Myocyte (in vitro differentiated cells): ENCODE data around the gene NACC2. TPM values are rescaled to one million over a fixed set of nuclear protein-coding genes. Genes with fewer than 3 reads are reported as not detected.
"Not testable (repeated sequence)": the region's sequence is repeated elsewhere in the genome, so short reads cannot be mapped to it uniquely, and the experiment has no call there.

Experiments used
- DNase-seq: peaks from one replicate; pipeline ENCODE4 v3.0.0-alpha.2; 2012; ENCODE audit warnings: low read depth
- total RNA-seq: library from RNA; depleted of rRNA; stranded (reverse); fragments of >200 nt; gene quantifications from 2 replicates; pipeline ENCODE4 v1.2.3, GENCODE V29; 2014

Gene NACC2
- total RNA-seq, 1 donor from 2014 or later: 22.8 TPM

- no peak for DNase-seq
Observed at GRCh38 chr9:136082496-136083361, 12.4 kb downstream of the NACC2 start.

DNA sequence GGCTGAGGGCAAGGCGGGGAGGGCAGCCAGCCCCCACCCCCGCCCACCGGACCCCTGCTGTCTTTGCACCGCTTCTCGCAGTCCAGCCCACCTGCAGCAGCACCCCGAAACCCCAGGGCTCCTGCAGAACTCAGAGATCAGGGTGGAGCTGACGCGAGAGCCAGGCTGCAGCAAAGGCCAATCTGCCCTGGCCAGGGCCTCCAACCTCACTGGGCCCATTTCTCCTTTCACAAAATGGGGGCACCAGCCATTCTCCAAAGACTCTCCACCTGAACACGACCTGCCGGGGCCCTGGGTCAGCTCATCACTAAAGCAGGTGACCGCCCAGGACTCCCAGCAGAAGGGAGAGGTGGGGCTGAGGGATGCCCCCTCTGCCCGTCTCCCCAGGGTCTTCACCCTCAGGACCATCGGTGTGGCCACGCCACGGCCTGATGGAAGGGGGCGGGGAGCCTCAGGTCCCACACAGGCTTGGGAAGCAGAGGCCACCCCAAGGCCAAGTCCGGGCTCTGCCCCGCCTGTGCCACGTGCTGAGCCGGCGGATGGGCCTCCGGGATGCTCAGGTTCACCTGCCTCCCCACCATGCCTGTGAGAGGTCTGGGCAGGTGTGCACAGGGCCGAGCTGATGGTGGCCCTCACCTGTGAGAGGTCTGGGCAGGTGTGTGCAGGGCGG, 13.1 kb downstream of the NACC2 start:
- no peak for DNase-seq

DNA sequence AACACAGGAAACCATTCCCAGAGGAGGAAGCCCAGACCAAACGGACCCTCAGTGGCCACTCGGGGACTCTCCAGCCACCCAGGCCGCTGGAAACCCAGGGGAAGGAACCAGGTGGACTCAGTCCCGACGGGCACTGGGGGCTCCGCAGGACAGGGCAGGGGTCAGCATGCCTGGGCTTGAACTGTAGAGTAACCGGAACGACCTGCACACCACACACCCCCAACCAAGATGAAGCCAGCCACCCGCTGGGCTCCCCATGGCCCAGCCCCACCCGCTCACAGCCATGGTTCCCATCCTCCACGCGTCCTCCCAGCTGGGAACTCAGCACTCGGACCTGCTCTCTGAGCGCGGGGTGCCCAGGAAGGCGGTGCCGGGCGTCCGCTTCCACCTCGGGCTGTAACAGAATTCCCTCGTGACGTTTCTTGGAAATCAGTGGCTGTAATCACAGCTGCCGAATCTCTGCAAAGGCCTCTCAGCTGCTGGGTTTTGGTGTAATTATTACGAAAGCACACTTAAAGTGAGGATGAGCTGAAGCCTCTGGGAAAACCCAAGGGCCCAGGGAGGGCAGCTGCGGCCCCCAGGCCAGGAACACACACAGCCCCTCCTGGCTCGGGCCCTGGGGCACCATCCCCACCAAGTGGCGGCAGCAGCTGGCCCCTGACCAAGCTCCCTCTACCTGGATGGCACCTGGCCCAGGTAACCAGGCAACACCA, 13.8 kb downstream of the NACC2 start:
- no peak for DNase-seq

GRCh38 chr9:136080716-136081112, 14.4 kb downstream of the NACC2 start:
- no peak for DNase-seq

DNA sequence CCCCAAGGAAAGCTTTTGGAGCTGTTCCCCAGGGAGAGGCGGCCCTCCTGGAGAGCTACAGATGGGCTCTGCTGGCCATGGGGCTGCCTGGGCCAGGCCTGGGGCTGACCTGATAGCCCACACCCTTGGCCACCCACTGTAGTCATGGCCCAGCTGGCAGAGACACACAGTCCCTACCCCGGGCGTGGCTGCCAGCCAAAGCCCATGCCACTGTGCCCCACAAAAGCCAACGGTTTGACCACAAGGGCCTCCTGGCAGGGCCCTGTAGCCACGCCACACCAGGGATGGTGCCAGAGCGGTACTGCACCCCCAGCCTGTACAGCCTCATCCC, 15.2 kb downstream of the NACC2 start:
- DNase-seq: peak; percentile 89

DNA sequence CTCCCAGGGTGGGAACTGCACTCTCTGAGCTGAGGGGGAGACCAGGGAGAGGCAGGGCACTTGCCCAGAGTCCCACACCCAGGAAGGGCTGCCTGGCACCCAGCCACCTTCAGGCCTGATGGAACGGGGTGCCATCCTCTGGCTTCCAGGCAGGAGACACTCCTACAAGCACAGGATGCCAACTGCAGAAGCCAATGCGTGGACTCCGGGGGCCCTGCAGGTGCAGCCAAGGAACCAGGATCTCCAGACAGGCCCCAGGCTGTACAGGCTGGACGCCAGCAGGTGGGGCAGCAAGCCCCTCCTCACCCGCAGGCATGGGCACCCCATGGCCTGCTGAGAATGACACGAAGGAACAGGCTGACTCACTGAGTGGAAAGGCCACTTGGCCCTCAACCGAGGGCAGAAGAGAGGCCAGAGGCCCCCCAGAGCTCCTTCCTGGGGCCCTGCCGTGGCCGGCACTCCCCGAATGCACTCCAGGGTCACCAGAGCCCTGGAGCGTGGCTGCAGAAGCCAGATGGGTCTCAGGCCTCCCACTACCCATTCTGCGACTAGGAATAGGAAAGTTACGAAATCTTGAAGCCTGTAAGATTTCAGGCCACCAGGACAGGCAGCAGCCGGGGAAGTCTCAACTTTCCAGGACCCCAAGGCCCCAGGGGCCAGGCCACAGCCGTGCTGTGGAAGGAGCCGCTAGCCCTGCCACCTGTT, 15.7 kb downstream of the NACC2 start:
- peak; percentile 16 for DNase-seq

DNA sequence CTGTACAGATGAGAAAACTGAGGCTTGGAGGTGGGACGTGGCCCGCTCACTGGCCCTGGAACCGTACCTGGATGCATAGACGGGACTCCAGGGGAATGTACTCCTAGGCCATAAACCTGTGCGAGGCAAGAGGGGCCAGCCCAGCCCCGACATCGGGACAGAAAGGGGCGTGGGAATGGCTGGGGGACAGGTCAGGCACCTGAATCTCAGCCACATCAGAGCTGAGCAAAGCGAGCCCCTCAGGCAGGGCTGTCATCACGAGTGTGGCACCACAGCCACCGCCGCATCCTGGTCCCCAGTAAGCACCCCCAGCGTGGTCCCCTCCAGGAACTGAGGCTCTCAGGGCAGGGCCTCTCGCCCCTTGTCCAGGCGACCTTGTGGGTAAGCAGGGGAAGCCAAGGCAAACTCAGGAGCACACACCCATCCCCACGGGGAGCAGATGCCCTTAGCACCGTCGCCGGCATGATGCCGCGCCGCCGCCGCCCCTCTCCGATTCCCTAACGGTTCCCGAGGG, 16.5 kb downstream of the NACC2 start:
- DNase-seq: no peak

- DNase-seq: no peak
Observed at GRCh38 chr9:136078024-136078423, 17.1 kb downstream of the NACC2 start.

DNA sequence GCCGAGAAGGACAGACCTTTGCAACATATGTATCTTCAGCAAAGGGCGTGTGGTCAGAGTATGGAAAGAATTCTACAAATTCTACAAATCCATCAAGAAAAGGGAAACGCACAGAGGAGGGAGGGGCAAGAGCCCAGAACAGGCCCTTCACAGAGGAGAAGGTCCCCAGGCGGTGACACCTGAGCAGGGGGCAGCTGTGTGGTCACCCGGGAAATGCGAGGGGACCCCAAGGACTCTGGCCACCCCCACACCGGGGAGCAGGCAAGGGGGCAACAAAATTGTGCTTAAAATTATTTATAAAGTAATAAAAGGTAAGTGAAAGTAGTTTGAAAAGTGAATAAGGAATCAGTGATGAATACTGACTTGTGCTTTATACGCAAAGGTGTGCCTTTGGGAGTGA, 17.6 kb downstream of the NACC2 start:
- no peak for DNase-seq

- no peak for DNase-seq
Observed at GRCh38 chr9:136075881-136076678, 19.0 kb downstream of the NACC2 start.

- no peak for DNase-seq
Observed at GRCh38 chr9:136075134-136075841, 19.8 kb downstream of the NACC2 start.

DNA sequence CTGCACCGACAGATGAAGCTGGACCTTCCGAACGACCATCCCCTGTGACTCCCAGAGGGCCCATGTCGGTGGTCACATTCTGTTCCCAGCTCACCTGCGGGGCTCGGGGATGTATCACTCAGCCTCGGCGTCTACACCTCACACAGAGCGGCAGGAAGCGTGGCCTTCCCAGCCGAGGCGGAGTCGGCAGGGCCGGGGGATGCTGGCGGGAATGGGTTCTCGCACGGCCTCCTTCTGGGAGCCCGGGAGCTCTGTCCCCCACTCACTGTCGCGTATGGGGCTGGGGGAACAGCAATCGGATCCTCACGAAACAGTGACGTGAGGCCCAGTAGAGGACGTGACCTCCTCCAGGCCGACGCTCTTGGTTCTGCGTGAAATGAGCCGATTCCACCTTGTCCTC, 20.4 kb downstream of the NACC2 start:
- DNase-seq: no peak

DNA sequence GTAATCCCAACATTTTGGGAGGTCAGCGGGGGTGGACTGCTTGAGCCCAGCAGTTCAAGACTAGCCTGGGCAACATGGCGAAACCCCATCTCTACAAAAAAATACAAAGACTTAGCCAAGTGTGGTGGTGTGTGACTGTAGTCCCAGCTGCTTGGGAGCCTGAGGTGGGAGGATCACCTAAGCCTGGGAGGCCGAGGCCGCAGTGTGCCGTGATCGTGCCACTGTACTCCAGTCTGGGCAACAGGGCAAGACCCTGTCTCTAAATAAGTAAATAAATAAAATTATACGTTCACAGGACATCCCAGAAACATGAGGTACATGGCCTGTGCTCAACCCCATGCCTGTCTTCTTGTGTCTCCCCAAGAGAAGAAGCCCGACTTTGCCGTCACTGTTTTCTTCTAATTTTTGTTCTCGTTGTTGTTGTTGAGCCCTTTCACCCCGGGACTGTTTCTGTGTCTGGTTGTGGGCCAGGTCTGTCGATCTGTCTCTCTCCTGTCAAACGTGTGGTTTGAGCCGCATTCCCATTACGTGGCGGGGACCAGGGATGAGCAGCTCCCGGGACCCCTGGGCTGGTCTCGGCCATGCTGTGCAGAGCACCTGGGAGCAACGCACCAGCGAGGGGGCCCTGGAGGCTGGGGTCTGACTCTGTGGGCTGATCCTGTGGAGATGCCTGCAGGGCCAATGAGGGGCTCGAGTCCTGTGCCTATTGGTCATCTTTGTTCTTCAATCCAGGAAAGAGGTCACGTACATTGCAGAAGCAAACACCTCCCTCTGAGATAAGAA, 32.2 kb downstream of the NACC2 start:
- no peak for DNase-seq

GRCh38 chr9:136061916-136062315, 33.2 kb downstream of the NACC2 start:
- DNase-seq: not testable (repeated sequence)

DNA sequence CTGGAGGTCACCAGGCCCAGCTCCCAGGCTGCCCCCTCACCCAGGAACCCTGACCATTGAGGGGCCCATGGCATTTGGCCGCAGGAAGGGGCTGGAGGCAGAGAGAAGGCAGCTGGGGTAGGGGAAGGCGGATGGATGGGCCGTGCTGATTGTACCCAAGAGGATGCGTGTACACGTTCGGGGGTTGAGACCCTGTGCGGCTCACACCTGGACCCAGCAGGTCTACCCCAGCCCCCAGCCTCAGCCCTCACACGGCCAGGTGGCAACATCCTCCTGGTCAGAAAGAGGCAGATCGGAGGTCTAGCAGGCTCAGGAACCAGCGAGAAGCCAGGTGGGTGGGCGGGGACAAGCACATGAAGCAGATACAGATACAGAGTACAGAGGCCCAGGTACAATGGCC, 33.7 kb downstream of the NACC2 start:
- no peak for DNase-seq

GRCh38 chr9:136060671-136061371, 34.3 kb downstream of the NACC2 start:
- DNase-seq: no peak

- peak; percentile 36 for DNase-seq
Observed at GRCh38 chr9:136059851-136060670, 35.0 kb downstream of the NACC2 start.
